Smooth muscle cell (in vitro differentiated cells): ENCODE data around the gene ARMC7. TPM values are rescaled to one million over a fixed set of nuclear protein-coding genes. Genes with fewer than 3 reads are reported as not detected.

Experiments used
- DNase-seq: peaks from one replicate; lab custom pipeline; 2025; ENCODE audit not compliant: unreplicated experiment; lab: John Stamatoyannopoulos, UW
- H2AFZ ChIP-seq: fragments of 200-600 bp; sonication (generic); 2 replicates; pipeline ENCODE4 v1.6.0; 2016; ENCODE audit warnings: antibody characterized with exemption, low read depth, mild to moderate bottlenecking
- H3F3A ChIP-seq: fragments of 200-600 bp; sonication (generic); 2 replicates; pipeline ENCODE4 v1.6.0; 2017; ENCODE audit warnings: antibody characterized with exemption, low read depth
- H3K27ac ChIP-seq: fragments of 200-600 bp; sonication (generic); 2 replicates; pipeline ENCODE4 v1.5.1; 2016; ENCODE audit warnings: low read depth, mild to moderate bottlenecking
- H3K27me3 ChIP-seq: fragments of 200-600 bp; sonication (generic); 2 replicates; pipeline ENCODE4 v1.6.1; 2016; ENCODE audit warnings: low read depth, mild to moderate bottlenecking
- H3K36me3 ChIP-seq: fragments of 200-600 bp; sonication (generic); 2 replicates; pipeline ENCODE4 v1.5.1; 2016; ENCODE audit warnings: low read depth
- H3K4me1 ChIP-seq: fragments of 200-600 bp; sonication (generic); 2 replicates; pipeline ENCODE4 v1.5.1; 2016; ENCODE audit warnings: low read depth
- H3K4me2 ChIP-seq: fragments of 200-600 bp; sonication (generic); 2 replicates; pipeline ENCODE4 v1.6.0; 2016; ENCODE audit warnings: mild to moderate bottlenecking
- H3K4me3 ChIP-seq: fragments of 200-600 bp; sonication (generic); 2 replicates; pipeline ENCODE4 v1.5.1; 2016; ENCODE audit warnings: mild to moderate bottlenecking
- H3K79me2 ChIP-seq: fragments of 200-600 bp; sonication (generic); 2 replicates; pipeline ENCODE4 v1.6.0; 2016; ENCODE audit warnings: low read depth, mild to moderate bottlenecking
- H3K9ac ChIP-seq: fragments of 200-600 bp; sonication (generic); 2 replicates; pipeline ENCODE4 v1.6.0; 2016; ENCODE audit warnings: low read depth
- H3K9me3 ChIP-seq: fragments of 200-600 bp; sonication (generic); replicated peaks from 2 replicates; pipeline ENCODE4 v1.5.1; 2016; ENCODE audit warnings: low read depth
- H4K20me1 ChIP-seq: fragments of 200-600 bp; sonication (generic); 2 replicates; pipeline ENCODE4 v1.6.0; 2016; ENCODE audit warnings: low read depth
- CTCF ChIP-seq: fragments of 200-600 bp; sonication (generic); IDR thresholded peaks from 2 replicates; pipeline ENCODE4 v1.5.1; 2017; ENCODE audit warnings: borderline replicate concordance, mild to moderate bottlenecking, antibody characterized with exemption; ENCODE audit not compliant: insufficient read depth, poor library complexity, severe bottlenecking
- WGBS: methylation state at CpG from one replicate; pipeline ENCODE4 v1.1.7; 2016; ENCODE audit warnings: low lambda C conversion rate; 5-methylcytosine and 5-hydroxymethylcytosine counted together
- polyA plus RNA-seq: library from polyadenylated mRNA; unstranded; fragments of >200 nt; fragmentation: Nextera tagmentation; extraction: Ambion mirVana; gene quantifications from 2 replicates; pipeline ENCODE4 v1.2.1, GENCODE V29; 2016
- small RNA-seq: library from RNA; depleted of rRNA; stranded (forward); fragments of <200 nt; gene quantifications from one replicate; pipeline ENCODE3, GENCODE V24; 2014
- total RNA-seq: library from RNA; depleted of rRNA; stranded (reverse); fragments of >200 nt; gene quantifications from 2 replicates; pipeline ENCODE4 v1.2.3, GENCODE V29; 2014

ARMC7 gene
- total and polyA plus RNA-seq, 2 experiments from 2014 or later: 1.8 to 6.8 TPM

GRCh38 chr17:75174996-75175395 is 65.2 kb downstream of the ARMC7 start:
- Histone ChIP-seq H4K20me1 (peaks cover 98% of the 10 kb centered on the region), H3K36me3 (no peaks in the 10 kb centered on the region)
- DNase-seq: no peak

GRCh38 chr17:75176625-75177024 is 66.9 kb downstream of the ARMC7 start:
- H3K79me2 ChIP-seq: peaks cover 87% of the 10 kb centered on the region
- H4K20me1 ChIP-seq: peaks cover 98% of the 10 kb centered on the region
- no peak overlapping the region for H3K4me2 ChIP-seq
- H3K4me3 ChIP-seq: no peak overlapping the region
- WGBS: 94% methylated on average over 5 of the region's 5 CpGs
- peaks cover 10% of the 10 kb centered on the region for H3K4me1 ChIP-seq
- no peaks in the 10 kb centered on the region for H3K36me3 ChIP-seq
- no peaks in the 10 kb centered on the region for H3K27me3 ChIP-seq
- no peak overlapping the region for H3K27ac ChIP-seq
- no peak overlapping the region for H2AFZ ChIP-seq
- no peaks in the 10 kb centered on the region for H3F3A ChIP-seq
- DNase-seq: no peak
- TF ChIP-seq CTCF: no peak
- H3K9ac ChIP-seq: no peak overlapping the region
- H3K9me3 ChIP-seq: no peaks in the 10 kb centered on the region

More at GRCh38 chr17:75174996-75175395, 65.2 kb downstream of the ARMC7 start:
- no peak for TF ChIP-seq CTCF
- no peak overlapping the region for H3K27ac ChIP-seq
- H3K27me3 ChIP-seq: no peaks in the 10 kb centered on the region
- peaks cover 3% of the 10 kb centered on the region for H3F3A ChIP-seq
- no peak overlapping the region for H3K9ac ChIP-seq
- H3K79me2 ChIP-seq: peaks cover 87% of the 10 kb centered on the region
- 98% methylated on average over 11 of the region's 11 CpGs for WGBS
- H3K4me2 ChIP-seq: no peak overlapping the region
- H3K4me3 ChIP-seq: no peak overlapping the region
- no peaks in the 10 kb centered on the region for H3K9me3 ChIP-seq
- no peaks in the 10 kb centered on the region for H3K4me1 ChIP-seq
- no peak overlapping the region for H2AFZ ChIP-seq

- no peaks in the 10 kb centered on the region for H3K36me3 ChIP-seq
- peaks cover 10% of the 10 kb centered on the region for H3K4me1 ChIP-seq
- no peak for DNase-seq
- 93% methylated on average over 6 of the region's 6 CpGs for WGBS
- TF ChIP-seq CTCF: no peak
- H3K9ac ChIP-seq: no peak overlapping the region
- H3K4me2 ChIP-seq: no peak overlapping the region
- peaks cover 87% of the 10 kb centered on the region for H4K20me1 ChIP-seq
- H3K4me3 ChIP-seq: no peak overlapping the region
- H3K27ac ChIP-seq: no peak overlapping the region
- no peaks in the 10 kb centered on the region for H3F3A ChIP-seq
- H3K27me3 ChIP-seq: no peaks in the 10 kb centered on the region
- H3K79me2 ChIP-seq: peaks cover 86% of the 10 kb centered on the region
- H3K9me3 ChIP-seq: no peaks in the 10 kb centered on the region
- no peak overlapping the region for H2AFZ ChIP-seq
Measured at GRCh38 chr17:75178453-75178852, 68.7 kb downstream of the ARMC7 start.

Small RNA genes lying within 50 kb of the gene (small RNA-seq; reads per million reads assigned to genes)
- gene AC111186.1 (not detected), gene RF00019 (not detected)

Other genes with a start within 250 kb of the ARMC7 start
- 5.6 and 10.4 TPM in 2 replicates for gene FDXR, start 237.0 kb upstream of the ARMC7 start, total RNA-seq
- gene FDXR, start 237.0 kb upstream of the ARMC7 start, polyA plus RNA-seq: 18.7 and 22.1 TPM in 2 replicates
- 0.22 TPM in 1 of 2 replicates, not detected in the other for gene FADS6, start 216.3 kb upstream of the ARMC7 start, total RNA-seq
- gene FADS6, start 216.3 kb upstream of the ARMC7 start, polyA plus RNA-seq: not detected in 2 replicates
- gene USH1G, start 186.7 kb upstream of the ARMC7 start, total RNA-seq: 0.49 TPM in 2 replicates
- 0.32 and 0.58 TPM in 2 replicates for gene USH1G, start 186.7 kb upstream of the ARMC7 start, polyA plus RNA-seq
- gene OTOP2, start 185.7 kb upstream of the ARMC7 start, total RNA-seq: not detected in 2 replicates
- gene OTOP2, start 185.7 kb upstream of the ARMC7 start, polyA plus RNA-seq: not detected in 2 replicates
- not detected in 2 replicates for gene OTOP3, start 174.1 kb upstream of the ARMC7 start, total RNA-seq
- gene OTOP3, start 174.1 kb upstream of the ARMC7 start, polyA plus RNA-seq: not detected in 2 replicates
- 6.8 and 8.8 TPM in 2 replicates for gene HID1, start 137.2 kb upstream of the ARMC7 start, total RNA-seq
- 3.3 and 22.0 TPM in 2 replicates for gene HID1, start 137.2 kb upstream of the ARMC7 start, polyA plus RNA-seq
- 35.9 and 40.7 TPM in 2 replicates for gene CDR2L, start 122.3 kb upstream of the ARMC7 start, total RNA-seq
- gene CDR2L, start 122.3 kb upstream of the ARMC7 start, polyA plus RNA-seq: 37.8 and 39.9 TPM in 2 replicates
- 36.8 and 75.6 TPM in 2 replicates for gene MRPL58, start 97.3 kb upstream of the ARMC7 start, total RNA-seq
- gene MRPL58, start 97.3 kb upstream of the ARMC7 start, polyA plus RNA-seq: 36.2 and 41.4 TPM in 2 replicates
- 233 and 309 TPM in 2 replicates for gene ATP5PD, start 63.0 kb upstream of the ARMC7 start, total RNA-seq
- gene ATP5PD, start 63.0 kb upstream of the ARMC7 start, polyA plus RNA-seq: 318 and 321 TPM in 2 replicates
- gene KCTD2, start 62.7 kb upstream of the ARMC7 start, total RNA-seq: 18.2 and 27.3 TPM in 2 replicates
- gene KCTD2, start 62.7 kb upstream of the ARMC7 start, polyA plus RNA-seq: 11.1 and 12.7 TPM in 2 replicates
- 11.1 and 17.1 TPM in 2 replicates for gene SLC16A5, start 22.0 kb upstream of the ARMC7 start, total RNA-seq
- gene SLC16A5, start 22.0 kb upstream of the ARMC7 start, polyA plus RNA-seq: 19.5 and 22.0 TPM in 2 replicates
- 25.8 and 39.9 TPM in 2 replicates for gene NT5C, start 21.8 kb downstream of the ARMC7 start, total RNA-seq
- 46.8 and 53.5 TPM in 2 replicates for gene NT5C, start 21.8 kb downstream of the ARMC7 start, polyA plus RNA-seq
- 103 and 141 TPM in 2 replicates for gene JPT1, start 44.5 kb downstream of the ARMC7 start, total RNA-seq
- 240 and 288 TPM in 2 replicates for gene JPT1, start 44.5 kb downstream of the ARMC7 start, polyA plus RNA-seq
- 104 and 111 TPM in 2 replicates for gene SUMO2, start 73.0 kb downstream of the ARMC7 start, total RNA-seq
- 416 and 419 TPM in 2 replicates for gene SUMO2, start 73.0 kb downstream of the ARMC7 start, polyA plus RNA-seq
- 24.0 and 29.2 TPM in 2 replicates for gene NUP85, start 95.7 kb downstream of the ARMC7 start, total RNA-seq
- gene NUP85, start 95.7 kb downstream of the ARMC7 start, polyA plus RNA-seq: 43.2 and 48.0 TPM in 2 replicates
- 16.1 and 20.5 TPM in 2 replicates for gene GGA3, start 151.6 kb downstream of the ARMC7 start, total RNA-seq
- 23.7 and 23.9 TPM in 2 replicates for gene GGA3, start 151.6 kb downstream of the ARMC7 start, polyA plus RNA-seq
- 35.1 and 37.6 TPM in 2 replicates for gene MRPS7, start 151.9 kb downstream of the ARMC7 start, total RNA-seq
- 97.2 and 111 TPM in 2 replicates for gene MRPS7, start 151.9 kb downstream of the ARMC7 start, polyA plus RNA-seq
- gene MIF4GD, start 161.3 kb downstream of the ARMC7 start, total RNA-seq: 5.3 and 6.2 TPM in 2 replicates
- 17.0 and 20.8 TPM in 2 replicates for gene MIF4GD, start 161.3 kb downstream of the ARMC7 start, polyA plus RNA-seq
- gene SLC25A19, start 179.5 kb downstream of the ARMC7 start, total RNA-seq: 1.9 and 2.4 TPM in 2 replicates
- 3.6 and 6.9 TPM in 2 replicates for gene SLC25A19, start 179.5 kb downstream of the ARMC7 start, polyA plus RNA-seq